HG03159 (cell line): ENCODE data around the gene ZNF280D.
"Not testable (repeated sequence)": the region's sequence is repeated elsewhere in the genome, so short reads cannot be mapped to it uniquely, and the experiment has no call there.

Experiments used
- ATAC-seq: cut with Tn5 transposase; IDR thresholded peaks from one replicate; pipeline ENCODE4 v1.9.1; 2021; ENCODE audit warnings: mild to moderate bottlenecking, moderate library complexity; ENCODE audit not compliant: unreplicated experiment

The ZNF280D gene

DNA sequence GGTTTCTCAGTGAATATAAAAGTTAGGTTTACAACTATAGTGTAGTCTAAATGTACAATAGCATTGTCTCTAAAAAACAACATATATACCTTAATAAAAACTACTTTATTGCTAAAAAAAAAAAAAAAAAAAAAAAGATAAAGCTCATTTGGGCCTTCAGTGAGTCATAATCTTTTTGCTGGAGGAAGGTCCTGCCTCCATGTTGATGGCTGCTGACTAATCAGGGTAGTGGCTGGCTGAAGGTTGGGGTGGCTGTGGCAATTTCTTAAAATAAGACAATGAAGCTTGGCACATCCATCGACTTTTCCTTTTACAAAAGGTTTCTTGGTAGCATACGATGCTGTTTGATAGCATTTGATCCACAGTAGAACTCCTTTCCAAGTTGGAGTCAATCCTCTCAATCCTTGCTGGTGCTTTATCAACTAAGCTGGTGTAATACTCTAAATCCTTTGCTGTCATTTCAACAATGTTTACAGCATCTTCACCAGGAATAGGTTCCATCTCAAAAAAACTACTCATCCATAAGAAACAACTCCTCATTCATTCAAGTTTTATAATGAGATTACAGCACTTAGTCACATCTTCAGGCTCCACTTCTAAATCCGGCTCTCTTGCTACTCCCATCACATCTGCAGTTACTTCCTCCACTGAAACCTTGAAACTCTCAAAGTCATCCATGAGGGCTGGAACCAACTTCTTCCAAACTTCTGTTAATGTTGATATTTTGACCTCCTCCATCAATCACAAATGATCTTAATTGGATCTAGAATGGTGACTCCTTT, 13.3 kb downstream of the ZNF280D start:
- ATAC-seq, result no peak

DNA sequence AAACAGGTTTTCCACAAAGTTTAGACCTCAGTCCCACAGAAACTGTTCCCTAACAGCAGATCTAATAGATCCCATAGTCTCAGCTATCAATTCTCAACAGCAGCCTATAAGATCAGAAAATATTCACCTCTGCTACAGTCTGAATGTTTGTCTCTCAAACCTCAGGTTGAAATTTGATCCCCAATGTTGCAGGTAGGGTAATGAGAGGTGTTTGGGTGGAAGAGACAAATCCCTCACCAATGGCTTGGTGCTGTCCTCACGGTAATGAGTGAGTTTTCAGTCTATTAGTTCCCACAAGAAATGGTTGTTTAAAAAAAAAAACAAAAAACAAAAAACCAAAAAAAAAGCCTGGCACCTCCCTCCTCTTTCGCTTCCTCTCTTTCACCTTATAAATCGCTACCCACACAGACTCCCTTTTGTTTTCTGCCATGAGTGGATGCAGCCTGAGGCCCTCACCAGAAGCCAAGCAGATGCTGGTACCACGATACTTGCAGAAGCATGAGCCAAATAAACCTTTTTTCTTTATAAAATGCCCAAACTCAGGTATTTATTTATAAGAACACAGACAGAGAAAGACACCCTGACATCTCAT, 14.2 kb downstream of the ZNF280D start:
- no peak for ATAC-seq

DNA sequence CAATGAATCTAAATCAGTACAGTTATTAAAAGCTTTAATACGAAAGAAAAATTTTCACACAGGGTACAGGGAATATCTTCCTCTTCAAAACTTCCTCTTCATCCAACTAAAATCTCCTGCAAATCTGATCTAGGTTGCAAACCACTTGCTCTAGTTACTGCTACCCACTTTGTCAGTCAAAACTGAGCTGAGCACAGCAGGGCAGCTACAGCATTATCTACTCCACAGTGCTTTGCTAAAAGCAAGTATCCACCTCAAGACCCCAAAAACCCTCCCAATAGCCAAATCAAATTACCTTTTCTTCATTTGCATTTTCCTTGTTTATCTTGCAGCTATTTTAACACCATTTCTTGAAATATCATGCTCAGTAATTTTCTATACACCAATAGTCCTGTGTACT, 14.7 kb downstream of the ZNF280D start:
- no peak for ATAC-seq

DNA sequence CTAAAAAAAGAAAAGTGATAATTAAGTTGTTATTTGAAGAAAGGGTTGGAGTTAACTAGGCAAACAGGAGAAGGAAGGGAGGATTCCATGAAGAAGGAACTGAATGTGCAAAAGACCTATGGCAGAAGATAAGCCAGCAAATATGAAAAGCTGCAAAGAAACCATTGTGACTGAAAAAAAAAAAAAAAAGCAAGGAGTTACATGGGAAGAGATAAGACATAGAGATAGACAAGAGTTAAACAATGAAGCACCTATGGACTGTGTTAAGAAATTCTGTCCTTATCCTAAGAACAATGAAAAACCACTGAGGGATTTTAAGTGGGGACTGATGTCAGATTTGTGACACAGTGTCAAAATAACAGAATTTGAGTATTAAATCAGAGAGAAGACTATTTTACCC, 17.0 kb downstream of the ZNF280D start:
- ATAC-seq, result no peak

DNA sequence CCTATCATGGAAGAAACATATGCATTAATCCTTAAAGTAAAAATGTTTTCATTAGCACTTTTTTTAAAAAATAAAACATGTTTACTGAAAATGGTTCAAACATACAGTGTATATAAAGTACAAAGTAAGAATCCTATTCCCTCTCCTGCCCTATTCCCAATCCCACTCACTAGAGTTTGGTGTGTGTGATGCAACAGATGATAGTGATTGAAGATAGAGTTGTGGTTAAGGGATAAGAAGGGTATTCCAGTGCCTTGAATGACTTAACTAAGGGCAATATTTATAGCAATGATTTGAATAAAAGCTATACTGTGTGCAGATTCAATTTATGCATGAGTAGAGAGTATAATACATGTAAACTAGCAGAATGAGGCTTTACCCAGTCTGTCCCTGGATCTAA, 18.1 kb downstream of the ZNF280D start:
- no peak for ATAC-seq

DNA sequence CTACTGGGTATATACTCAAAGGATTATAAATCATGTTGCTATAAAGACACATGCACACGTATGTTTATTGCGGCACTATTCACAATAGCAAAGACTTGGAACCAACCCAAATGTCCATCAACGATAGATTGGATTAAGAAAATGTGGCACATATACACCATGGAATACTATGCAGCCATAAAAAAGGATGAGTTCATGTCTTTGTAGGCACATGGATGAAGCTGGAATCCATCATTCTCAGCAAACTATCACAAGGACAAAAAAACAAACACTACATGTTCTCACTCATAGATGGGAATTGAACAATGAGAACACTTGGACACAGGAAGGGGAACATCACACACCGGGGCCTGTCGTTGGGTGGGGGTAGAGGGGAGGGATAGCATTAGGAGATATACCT, 23.8 kb downstream of the ZNF280D start:
- not testable (repeated sequence) for ATAC-seq

DNA sequence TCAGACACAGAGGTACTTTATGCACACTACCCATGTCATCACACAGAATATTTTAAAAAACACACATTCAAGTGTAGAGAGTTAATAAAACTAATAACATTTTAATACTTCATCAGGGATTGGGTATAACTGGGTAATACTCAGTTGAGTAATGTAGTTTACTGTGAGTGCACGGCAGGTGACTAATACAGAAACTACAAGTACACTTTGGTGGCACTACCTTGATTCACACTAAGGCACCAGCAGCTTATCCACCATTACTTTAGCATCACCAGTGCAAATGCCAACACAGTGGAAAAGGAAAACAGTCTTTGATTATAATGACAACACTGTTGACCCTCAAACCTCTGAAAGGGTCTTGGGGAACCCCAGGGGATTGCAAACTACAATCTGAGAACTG, 33.6 kb downstream of the ZNF280D start:
- ATAC-seq, result no peak

DNA sequence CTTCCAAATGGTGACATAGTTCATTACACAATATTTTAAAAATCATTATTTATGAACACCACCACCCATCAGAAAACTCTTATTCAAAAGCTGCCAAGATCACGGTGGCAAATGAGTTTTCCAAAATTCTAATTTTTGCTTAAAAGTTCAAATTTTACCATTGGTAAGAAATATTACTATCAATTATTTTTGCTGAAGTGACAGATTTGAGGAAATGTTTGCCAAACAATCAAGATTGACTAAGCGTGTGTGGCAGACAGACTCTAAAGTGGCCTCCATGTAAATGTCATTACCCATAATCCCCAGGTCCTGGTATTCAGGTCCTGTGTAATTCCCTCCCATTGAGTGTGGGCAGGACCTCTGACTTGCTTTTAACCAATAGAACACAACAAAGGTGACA, 35.0 kb downstream of the ZNF280D start:
- ATAC-seq, result no peak

DNA sequence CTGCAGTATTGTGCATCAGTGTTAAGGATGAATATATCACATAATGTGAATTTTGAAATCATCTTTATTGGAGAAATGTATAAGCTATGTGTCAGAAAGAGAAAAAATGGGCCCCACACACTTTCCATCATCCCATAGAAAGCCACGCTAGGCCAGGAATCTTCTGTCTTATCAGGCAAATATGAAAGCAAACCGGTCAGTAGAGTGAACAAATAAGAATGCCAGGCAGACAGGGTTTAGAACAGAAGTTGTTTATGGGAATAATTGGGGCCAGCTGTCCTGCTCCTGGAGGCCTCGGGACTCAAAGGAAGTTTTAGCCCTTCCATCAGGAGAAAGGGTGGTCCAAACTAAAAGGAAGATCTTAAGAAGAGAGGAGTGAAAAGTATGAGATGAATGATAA, 39.5 kb downstream of the ZNF280D start:
- ATAC-seq, result no peak

DNA sequence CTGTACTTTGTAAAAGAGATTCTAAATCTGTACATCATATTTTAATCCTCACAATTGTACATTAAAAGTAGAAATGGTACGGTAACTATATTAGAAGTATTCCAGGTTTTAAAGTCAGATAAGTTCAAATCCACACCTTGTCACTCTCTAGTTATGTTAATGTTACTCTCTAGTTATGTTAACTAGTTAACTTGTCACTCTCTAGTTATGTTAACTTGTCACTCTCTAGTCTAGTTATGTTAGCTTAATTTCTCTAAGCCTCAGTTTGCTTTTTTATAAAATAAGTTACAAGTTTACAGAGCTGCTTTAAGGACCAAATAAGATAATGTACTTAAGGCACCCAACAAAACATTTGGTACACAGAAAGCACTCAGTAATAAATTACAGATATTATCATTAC, 42.6 kb downstream of the ZNF280D start:
- no peak for ATAC-seq

DNA sequence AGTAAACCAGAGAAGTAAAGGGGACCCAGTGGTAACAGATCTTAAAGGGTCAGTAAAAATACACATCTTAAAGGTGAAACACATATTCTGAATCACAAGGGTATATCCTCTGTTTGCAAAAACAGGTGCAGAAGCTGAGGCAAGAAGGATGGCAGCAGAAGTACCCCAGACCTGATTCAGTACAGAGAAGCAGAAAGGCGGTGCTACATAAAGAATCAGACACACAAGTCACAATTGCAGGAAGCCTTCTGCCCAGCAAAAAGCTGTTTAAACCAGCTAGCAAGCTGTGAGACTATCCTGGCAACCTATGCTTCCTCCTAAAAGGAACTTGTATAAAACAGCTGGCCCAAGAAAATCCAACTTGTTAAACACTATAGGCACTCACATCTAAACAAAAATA, 49.4 kb downstream of the ZNF280D start:
- no peak for ATAC-seq

DNA sequence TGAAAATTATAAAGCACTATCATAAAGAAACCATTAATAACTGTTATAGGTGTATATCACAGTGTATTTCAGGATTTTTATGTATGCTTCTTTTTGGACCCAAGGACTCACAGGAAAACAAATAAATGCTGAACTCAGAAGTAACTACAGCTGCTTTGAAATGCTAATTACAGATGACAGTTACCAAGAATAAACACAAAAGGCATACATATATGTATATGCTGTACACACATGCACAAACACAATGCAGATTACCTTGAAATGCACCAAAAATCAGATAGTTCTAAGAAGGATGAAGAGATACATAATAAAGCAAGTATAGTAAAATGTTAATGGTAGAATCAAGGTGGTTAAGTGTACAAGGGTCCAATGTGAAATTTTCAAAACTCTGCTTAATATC, 52.2 kb downstream of the ZNF280D start:
- ATAC-seq, result no peak

DNA sequence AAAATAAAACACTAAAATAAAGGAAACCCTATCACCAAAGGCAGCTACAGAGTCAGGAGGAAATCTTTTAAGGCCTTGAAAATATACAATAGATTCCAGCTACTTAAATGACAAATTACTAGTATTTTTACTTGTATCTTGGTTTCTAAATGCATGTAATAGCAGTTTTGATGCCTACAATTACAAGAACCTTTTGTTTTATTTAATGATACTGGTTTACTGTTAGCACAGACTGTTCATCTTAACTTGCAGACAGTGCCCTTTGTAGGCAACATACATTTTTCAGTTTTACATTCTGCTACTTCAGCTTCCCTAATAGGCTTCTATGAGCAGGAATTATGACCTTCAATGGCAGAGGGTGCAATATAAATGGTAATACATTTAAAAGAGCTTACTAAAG, 54.1 kb downstream of the ZNF280D start:
- ATAC-seq, result no peak

DNA sequence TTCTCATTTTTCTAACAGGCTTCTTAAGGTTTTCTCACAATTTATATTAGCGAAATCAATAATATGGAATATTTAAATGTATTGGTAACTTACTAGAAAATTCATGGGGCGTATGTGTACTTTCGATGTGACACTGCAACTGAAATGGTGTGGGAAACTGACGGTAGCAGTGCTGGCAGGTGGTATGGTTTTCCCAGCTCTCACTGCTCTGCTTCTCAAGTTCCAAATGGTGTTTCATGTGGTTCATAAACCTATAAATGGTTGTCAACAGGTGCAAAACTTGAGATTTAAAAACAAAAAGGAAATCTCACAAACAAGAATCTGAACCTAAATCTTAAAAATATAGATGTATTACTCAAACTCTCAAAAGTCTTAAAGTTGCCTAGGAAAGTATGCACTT, 54.7 kb downstream of the ZNF280D start:
- ATAC-seq, result no peak

DNA sequence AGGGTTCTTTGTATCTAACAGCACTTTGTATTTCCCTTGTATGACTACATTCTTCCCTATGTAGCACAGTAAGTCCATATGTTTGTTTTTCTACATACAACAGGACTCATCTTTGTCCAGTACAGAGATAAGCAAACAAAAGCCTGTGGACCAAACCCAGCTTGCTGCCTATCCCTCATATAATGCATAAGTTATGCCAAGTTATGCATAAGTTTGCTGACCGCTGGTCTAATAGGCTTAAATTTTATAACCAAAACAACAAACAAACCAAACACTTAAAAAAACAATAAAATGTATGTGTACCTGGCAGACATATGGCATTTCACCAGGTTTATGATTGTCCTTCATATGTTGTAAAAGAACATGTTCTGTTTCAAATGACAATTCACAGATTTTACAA, 56.0 kb downstream of the ZNF280D start:
- ATAC-seq, result no peak

DNA sequence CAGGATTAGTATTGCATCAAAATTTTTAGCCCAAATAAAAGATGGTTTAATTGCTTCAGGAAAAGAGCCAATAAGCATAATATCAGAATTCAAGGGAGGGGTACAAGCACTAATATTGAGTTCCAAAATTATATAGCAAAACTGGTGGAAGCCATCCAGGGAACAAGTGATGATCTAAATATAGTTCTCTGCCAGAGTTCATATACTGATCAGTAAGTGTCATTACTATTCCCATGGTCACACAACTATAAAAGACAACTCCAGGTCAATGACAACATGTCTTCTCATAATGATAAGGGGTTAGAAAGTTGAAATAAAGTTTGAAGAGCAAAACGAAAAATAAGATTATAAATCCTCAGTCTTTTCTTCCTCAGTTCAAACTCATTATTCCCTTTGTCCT, 57.4 kb downstream of the ZNF280D start:
- ATAC-seq, result no peak

DNA sequence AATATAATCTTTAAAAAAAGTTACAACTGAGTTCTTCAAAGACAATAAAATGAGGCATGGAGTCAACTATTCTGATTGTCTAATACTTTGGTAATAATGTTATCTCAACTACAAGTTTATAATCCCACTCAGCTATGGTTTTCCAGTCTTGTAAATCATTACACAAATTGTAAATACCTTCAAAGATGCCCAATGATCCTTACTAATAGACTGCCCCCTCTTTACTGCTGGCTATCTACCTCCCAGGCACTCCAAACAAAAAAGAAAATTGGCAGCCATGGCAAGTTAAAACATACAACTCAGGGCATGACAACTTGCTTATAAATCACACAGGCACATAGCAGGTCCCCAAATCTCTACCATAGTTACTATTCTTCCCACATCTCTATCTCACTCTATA, 58.5 kb downstream of the ZNF280D start:
- no peak for ATAC-seq

DNA sequence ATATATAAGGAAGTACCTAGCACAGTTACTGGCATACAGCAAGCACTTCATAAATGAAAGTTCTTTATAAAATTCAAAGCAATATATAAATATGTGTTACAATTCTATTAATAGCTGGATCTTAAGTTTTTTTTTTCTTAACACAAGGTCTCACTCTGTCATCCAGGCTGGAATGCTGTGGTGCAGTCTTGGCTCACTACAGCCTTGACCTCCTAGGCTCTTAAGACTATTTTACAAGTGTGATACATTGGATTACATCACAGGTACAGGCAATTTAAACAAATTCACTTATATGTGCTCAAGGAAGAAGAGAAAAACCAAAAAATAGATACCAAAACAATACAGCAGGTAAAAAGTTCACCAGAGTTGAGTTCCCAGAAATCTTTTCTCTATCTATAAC, 60.6 kb downstream of the ZNF280D start:
- ATAC-seq, result no peak

DNA sequence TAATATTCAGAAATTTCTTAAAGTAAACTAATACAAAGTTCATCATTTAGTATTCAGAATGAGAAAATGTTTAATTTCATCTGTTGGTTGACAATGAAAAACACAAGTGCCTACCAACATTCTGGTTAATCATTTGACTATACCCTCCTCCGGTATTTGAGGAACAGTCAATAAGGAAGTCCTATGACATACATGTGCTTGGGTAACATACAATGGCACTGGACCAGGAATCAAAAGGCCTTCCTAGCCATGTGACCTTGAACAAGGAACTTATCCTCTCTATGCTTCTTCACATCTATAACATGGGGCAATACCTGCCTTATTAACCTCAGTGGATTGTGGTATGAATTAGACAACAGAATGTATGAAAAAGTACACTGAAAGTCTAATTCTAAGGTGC, 65.8 kb downstream of the ZNF280D start:
- no peak for ATAC-seq

DNA sequence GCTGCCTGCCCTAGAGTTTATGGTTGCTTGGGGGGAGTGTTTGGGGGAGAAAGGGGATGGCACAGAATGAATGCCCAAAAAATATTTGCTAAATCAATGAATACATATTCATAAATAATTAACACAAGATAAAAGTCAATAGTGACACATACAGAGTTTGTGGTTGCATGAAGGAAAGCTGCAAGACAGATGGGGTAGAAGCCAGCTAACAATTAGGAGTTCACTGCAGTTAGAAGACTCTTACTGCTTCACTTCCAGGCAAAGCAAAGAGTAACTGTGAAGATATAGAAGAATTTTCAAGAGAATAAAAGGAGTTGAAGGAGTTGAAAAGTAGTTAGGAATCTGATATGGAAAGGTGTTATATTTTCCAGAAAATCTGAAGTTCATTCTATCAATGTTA, 72.4 kb downstream of the ZNF280D start:
- no peak for ATAC-seq

DNA sequence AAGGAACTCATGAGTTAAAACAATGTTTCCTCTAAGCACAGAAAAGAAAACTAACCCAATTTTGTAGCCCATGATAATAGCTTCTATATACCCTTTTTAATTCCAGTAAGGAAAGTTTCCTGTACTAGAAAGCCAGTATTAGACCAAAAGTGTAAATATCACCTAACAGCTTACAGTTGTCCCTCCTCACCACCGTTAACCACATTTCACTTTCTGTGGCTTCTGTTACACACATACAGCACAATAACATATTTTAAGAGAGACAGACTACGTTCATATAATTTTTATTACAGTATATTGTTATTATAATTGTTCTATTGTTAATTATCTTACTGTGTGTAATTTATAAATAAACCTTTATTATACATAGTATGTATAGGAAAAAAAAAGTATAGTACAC, 74.1 kb downstream of the ZNF280D start:
- ATAC-seq, result no peak

DNA sequence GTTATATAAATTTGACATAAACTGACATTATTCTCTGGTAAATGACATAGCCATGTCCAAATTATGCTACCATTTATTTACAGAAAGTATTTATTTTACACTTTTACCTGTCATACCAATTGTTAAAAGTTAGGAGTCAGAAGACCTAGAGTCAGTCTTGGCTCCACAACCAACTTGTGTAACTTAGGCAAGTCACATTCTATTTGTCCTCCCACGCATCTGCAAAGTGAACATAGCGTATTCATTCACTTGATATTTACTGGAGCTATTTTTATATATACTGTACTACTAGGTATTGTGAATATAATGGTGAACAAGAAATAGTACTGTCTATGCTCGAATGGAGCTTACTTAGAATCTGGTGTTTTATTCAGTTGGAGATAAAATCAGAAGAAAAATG, 78.7 kb downstream of the ZNF280D start:
- no peak for ATAC-seq

DNA sequence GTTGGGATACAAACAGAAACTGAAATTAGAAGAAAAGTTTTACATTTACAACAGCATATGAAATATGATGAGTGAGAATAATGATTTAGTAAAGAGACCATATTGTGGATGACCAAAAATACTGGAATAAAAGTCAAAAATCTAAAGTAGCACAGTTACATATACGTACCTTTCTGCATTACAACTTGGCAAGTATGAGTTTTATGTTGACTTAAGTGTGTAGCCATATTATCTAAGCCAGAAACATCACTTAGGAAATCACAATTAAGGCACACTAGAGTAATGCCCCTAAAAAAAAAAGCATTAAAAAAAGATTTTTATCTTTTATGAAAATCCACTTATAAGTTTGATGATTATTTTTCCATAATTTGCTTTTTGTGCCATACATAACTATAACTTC, 79.1 kb downstream of the ZNF280D start:
- no peak for ATAC-seq
